Panc1 (cell line): Measurements from ENCODE around the gene RESF1.

Source experiments
- CTCF ChIP-seq: fragments of 450-650 bp; IDR thresholded peaks from 2 replicates; pipeline ENCODE4 v1.5.1; 2017; ENCODE audit warnings: mild to moderate bottlenecking
- POLR2AphosphoS5 ChIP-seq: IDR thresholded peaks from 2 replicates; pipeline ENCODE4 v1.6.1; 2012; ENCODE audit warnings: mild to moderate bottlenecking, low read depth, low read length, moderate library complexity
- REST ChIP-seq, 2 experiments: IDR thresholded peaks; 2 replicates each; pipeline ENCODE4 v1.6.1; 2011 to 2012; ENCODE audit warnings: low read depth in 2 of 2, control low read depth in 1 of 2, low read length in 1 of 2, mild to moderate bottlenecking in 1 of 2, moderate library complexity in 1 of 2; ENCODE audit not compliant: insufficient read depth in 1 of 2
- SIN3A ChIP-seq: IDR thresholded peaks from 2 replicates; pipeline ENCODE4 v1.6.1; 2012; ENCODE audit warnings: low read depth, mild to moderate bottlenecking, low read length, moderate library complexity, borderline replicate concordance; ENCODE audit not compliant: insufficient read depth
- TCF7L2 ChIP-seq: IDR thresholded peaks from 2 replicates; pipeline ENCODE4 v1.6.1; 2011; ENCODE audit warnings: mild to moderate bottlenecking, low read depth, low read length, inconsistent platforms

GRCh38 chr12:31950088-31950487 is 9.1 kb upstream of the RESF1 start:
- TF ChIP-seq CTCF (no peak), SIN3A (no peak), POLR2AphosphoS5 (no peak), REST (IDR thresholded peaks at IDR 0.05; ENCODE audit: insufficient read depth in 1 of 2, low read depth in 2 of 2, low read length in 1 of 2) (no peak), TCF7L2 (no peak)
